ENCODE results near the gene BLTP3A. TPM values are rescaled to one million over a fixed set of nuclear protein-coding genes. Genes with fewer than 3 reads are reported as not detected.

BLTP3A gene
- total and polyA plus RNA-seq, 2 of the 13 experiments (the other 11 are each of a cell fraction or from before 2014, with no cell fraction given), result 22.1 to 24.0 TPM

DNA sequence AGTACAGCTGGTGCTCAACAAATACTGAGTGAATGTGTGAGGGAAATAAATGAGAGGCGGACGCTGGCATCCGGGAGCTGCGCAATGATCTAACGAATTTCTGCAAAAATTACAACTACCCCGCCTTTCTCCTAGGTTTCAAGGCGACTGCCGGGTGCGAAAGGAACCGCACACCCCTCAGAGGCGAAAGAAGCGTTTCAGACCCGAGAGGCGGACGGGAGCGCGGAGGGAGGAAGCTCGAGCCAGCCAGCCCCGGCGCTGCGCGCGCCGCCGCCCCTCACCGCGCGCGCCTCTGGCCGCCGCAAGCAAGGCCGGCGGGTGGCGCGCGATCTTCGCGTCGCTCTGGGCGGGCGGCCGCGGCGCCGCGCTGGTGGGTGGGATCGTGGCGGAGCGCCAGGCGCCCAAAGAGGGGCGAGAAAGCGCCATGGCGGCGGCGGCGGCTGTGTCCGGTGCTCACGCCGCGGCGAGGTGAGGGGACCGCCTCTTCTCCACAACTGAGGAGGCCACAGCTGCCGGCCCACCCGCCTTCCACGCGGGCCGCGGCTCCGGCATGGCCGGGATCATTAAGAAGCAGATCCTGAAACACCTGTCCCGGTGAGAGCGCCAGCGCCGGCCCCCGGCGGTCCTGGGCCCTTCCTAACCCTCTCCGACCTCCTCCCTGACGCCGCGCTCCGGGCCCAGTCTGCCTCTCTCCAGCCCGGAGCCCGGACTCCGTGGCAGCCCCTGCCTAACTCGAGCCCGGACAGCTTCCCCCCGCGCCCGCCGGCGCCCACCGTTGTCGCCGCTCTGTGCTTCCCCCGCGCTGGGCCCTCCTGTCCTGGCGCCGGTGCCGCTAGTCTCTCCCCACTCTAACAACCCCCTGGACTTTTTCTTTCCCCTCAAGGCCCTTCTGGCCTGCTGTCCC lies at the start of gene BLTP3A (continued):
- TF ChIP-seq, protein P1, sequence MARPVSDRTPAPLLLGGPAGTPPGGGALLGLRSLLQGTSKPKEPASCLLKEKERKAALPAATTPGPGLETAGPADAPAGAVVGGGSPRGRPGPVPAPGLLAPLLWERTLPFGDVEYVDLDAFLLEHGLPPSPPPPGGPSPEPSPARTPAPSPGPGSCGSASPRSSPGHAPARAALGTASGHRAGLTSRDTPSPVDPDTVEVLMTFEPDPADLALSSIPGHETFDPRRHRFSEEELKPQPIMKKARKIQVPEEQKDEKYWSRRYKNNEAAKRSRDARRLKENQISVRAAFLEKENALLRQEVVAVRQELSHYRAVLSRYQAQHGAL (CRISPR knock-in tag; IDR thresholded peaks at IDR 0.05; ENCODE audit: not compliant biosample characterization), result no peak
- peak; percentile 18; the same call in 1 of the 2 replicates for TF ChIP-seq ZNF143 (CRISPR knock-in tag; IDR thresholded peaks at IDR 0.05)
- peak; percentile 69; the same call in 1 of the 2 replicates for TF ChIP-seq SNAPC4 (CRISPR knock-in tag; IDR thresholded peaks at IDR 0.05)
- TF ChIP-seq HDAC6 (IDR thresholded peaks at IDR 0.05; ENCODE audit: low read depth, low read length), result no peak
- TF ChIP-seq RORA (CRISPR knock-in tag; IDR thresholded peaks at IDR 0.05), result no peak
- TF ChIP-seq RFXAP (CRISPR knock-in tag; IDR thresholded peaks at IDR 0.05; ENCODE audit: borderline replicate concordance), result 0 out of 2 replicates have a peak, but pooled peaks have one; percentile 26
- TF ChIP-seq ISX (CRISPR knock-in tag; conservative IDR thresholded peaks at IDR 0.05), result no peak
- no peak for TF ChIP-seq HNF1A (IDR thresholded peaks at IDR 0.05; ENCODE audit: low read depth)
- TF ChIP-seq HNF1A (CRISPR knock-in tag; IDR thresholded peaks at IDR 0.05; ENCODE audit: borderline replicate concordance), result 0 out of 2 replicates have a peak, but pooled peaks have one; percentile 20
- TF ChIP-seq ZNF280D (CRISPR knock-in tag; IDR thresholded peaks at IDR 0.05), result no peak
- no peak for TF ChIP-seq ZNF839 (CRISPR knock-in tag; IDR thresholded peaks at IDR 0.05; ENCODE audit: borderline replicate concordance)
- no peak for TF ChIP-seq TCF12 (IDR thresholded peaks at IDR 0.05)
- peak; percentile 71; the same call in 1 of the 2 replicates for TF ChIP-seq TCF12 (CRISPR knock-in tag; IDR thresholded peaks at IDR 0.05)
- TF ChIP-seq, protein P2, sequence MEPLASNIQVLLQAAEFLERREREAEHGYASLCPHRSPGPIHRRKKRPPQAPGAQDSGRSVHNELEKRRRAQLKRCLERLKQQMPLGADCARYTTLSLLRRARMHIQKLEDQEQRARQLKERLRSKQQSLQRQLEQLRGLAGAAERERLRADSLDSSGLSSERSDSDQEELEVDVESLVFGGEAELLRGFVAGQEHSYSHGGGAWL (CRISPR knock-in tag; IDR thresholded peaks at IDR 0.05), result peak; percentile 46; the same call in 1 of the 2 replicates

All from HepG2 (cell line).